B cell (primary cell): Measurements from ENCODE around the gene CUL9.

Experiments
- EZH2 ChIP-seq: IDR thresholded peaks from 2 replicates; pipeline ENCODE4 v1.6.1; 2012; ENCODE audit warnings: borderline replicate concordance, low read depth, mild to moderate bottlenecking, moderate library complexity, low read length; ENCODE audit not compliant: insufficient read depth, poor library complexity, severe bottlenecking
- TF ChIP-seq, protein P1 (sequence below): fragments of 200-600 bp; IDR thresholded peaks from one replicate; pipeline ENCODE4 v1.8.0; 2022; ENCODE audit warnings: antibody characterized with exemption, mild to moderate bottlenecking

DNA sequence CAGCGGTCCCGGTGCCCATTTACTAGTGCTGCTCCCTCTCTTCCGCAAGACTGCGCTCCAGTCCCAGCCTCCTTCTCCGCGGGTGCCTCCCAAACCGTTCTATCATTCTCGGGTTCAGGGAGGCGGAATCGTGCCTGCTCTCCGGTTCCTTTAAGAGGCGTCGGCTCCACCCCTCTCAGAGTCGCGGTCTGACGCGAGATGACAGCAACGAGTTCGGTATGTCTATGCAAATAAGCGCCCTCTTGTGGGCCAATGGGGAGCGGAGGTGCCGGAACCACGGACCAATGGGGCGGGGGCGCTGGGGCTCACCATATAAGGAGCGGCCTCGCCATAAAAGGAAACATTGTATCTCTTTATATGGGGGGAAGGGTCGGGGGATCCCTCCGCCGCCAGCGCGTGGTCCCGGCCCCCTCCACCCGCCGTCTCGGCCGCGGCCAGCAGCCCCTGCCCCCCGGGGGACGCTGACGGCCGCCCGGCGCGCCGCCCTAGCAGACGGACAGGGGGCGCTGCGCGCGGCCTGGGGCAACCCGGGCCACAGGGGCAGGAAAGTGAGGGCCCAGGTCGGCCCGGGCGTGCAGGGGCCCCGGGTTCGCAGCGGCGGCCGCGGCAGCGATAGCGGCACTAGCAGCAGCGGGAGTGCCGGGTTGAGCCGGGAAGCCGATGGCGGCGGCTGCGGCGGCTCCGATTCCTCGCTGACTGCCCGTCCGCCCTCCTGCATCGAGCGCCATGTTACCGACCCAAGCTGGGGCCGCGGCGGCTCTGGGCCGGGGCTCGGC, 10.9 kb upstream of the CUL9 start, which contains the start of gene SRF:
- TF ChIP-seq, protein P1, sequence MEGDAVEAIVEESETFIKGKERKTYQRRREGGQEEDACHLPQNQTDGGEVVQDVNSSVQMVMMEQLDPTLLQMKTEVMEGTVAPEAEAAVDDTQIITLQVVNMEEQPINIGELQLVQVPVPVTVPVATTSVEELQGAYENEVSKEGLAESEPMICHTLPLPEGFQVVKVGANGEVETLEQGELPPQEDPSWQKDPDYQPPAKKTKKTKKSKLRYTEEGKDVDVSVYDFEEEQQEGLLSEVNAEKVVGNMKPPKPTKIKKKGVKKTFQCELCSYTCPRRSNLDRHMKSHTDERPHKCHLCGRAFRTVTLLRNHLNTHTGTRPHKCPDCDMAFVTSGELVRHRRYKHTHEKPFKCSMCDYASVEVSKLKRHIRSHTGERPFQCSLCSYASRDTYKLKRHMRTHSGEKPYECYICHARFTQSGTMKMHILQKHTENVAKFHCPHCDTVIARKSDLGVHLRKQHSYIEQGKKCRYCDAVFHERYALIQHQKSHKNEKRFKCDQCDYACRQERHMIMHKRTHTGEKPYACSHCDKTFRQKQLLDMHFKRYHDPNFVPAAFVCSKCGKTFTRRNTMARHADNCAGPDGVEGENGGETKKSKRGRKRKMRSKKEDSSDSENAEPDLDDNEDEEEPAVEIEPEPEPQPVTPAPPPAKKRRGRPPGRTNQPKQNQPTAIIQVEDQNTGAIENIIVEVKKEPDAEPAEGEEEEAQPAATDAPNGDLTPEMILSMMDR: peak; percentile 75
- TF ChIP-seq EZH2: no peak
